WERI-Rb-1 (cell line): ENCODE data around the gene C1orf105.
A peak's percentile ranks its signal among the peaks of the same experiment; 100 is the strongest.
"Not testable (repeated sequence)": the region's sequence is repeated elsewhere in the genome, so short reads cannot be mapped to it uniquely, and the experiment has no call there.

Source experiments
- DNase-seq: peaks from one replicate; pipeline ENCODE4 v3.0.0-alpha.2; 2020
- H3K27ac ChIP-seq: fragments of 250-450 bp; sonication (Bioruptor Pico); 2 replicates; pipeline ENCODE4 v1.5.1; 2020; ENCODE audit warnings: mild to moderate bottlenecking, moderate library complexity
- H3K27me3 ChIP-seq: fragments of 250-450 bp; sonication (Bioruptor Pico); 2 replicates; pipeline ENCODE4 v1.5.1; 2021; ENCODE audit warnings: mild to moderate bottlenecking, low read depth, moderate library complexity; ENCODE audit not compliant: insufficient read depth, severe bottlenecking
- H3K36me3 ChIP-seq: fragments of 250-450 bp; sonication (Bioruptor Pico); 2 replicates; pipeline ENCODE4 v1.5.1; 2020; ENCODE audit warnings: mild to moderate bottlenecking, moderate library complexity
- H3K4me3 ChIP-seq: 2 replicates; pipeline ENCODE4 v1.5.1; 2011; ENCODE audit warnings: low read depth, mild to moderate bottlenecking, control low read depth, low read length
- H3K9me3 ChIP-seq: fragments of 250-450 bp; sonication (Bioruptor Pico); 2 replicates; pipeline ENCODE4 v1.5.1; 2021; ENCODE audit warnings: mild to moderate bottlenecking, moderate library complexity; ENCODE audit not compliant: severe bottlenecking
- TF ChIP-seq, protein P1 (sequence below): IDR thresholded peaks from 2 replicates; pipeline ENCODE4 v1.5.1; 2011; ENCODE audit warnings: low read depth, mild to moderate bottlenecking, control low read depth, inconsistent platforms, low read length

The C1orf105 gene

GRCh38 chr1:172430128-172430454, 9.6 kb downstream of the C1orf105 start:
- H3K4me3 ChIP-seq = no peak overlapping the region

GRCh38 chr1:172431204-172431603, 10.7 kb downstream of the C1orf105 start:
- no peak overlapping the region for H3K27ac ChIP-seq
- H3K4me3 ChIP-seq = no peak overlapping the region
- TF ChIP-seq, protein P1, sequence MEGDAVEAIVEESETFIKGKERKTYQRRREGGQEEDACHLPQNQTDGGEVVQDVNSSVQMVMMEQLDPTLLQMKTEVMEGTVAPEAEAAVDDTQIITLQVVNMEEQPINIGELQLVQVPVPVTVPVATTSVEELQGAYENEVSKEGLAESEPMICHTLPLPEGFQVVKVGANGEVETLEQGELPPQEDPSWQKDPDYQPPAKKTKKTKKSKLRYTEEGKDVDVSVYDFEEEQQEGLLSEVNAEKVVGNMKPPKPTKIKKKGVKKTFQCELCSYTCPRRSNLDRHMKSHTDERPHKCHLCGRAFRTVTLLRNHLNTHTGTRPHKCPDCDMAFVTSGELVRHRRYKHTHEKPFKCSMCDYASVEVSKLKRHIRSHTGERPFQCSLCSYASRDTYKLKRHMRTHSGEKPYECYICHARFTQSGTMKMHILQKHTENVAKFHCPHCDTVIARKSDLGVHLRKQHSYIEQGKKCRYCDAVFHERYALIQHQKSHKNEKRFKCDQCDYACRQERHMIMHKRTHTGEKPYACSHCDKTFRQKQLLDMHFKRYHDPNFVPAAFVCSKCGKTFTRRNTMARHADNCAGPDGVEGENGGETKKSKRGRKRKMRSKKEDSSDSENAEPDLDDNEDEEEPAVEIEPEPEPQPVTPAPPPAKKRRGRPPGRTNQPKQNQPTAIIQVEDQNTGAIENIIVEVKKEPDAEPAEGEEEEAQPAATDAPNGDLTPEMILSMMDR = no peak
- H3K27me3 ChIP-seq = peaks cover 4% of the 10 kb centered on the region
- no peak for DNase-seq
- H3K36me3 ChIP-seq = no peaks in the 10 kb centered on the region
- no peaks in the 10 kb centered on the region for H3K9me3 ChIP-seq

More at GRCh38 chr1:172430128-172430454, 9.6 kb downstream of the C1orf105 start:
- H3K9me3 ChIP-seq = no peaks in the 10 kb centered on the region
- peaks cover 4% of the 10 kb centered on the region for H3K27me3 ChIP-seq
- DNase-seq = no peak
- TF ChIP-seq, protein P1 = no peak
- no peak overlapping the region for H3K27ac ChIP-seq
- no peaks in the 10 kb centered on the region for H3K36me3 ChIP-seq

GRCh38 chr1:172431721-172432192, 11.3 kb downstream of the C1orf105 start:
- Histone ChIP-seq H3K9me3 (peaks cover 2% of the 10 kb centered on the region), H3K27me3 (peaks cover 4% of the 10 kb centered on the region), H3K4me3 (no peak overlapping the region), H3K36me3 (no peaks in the 10 kb centered on the region), H3K27ac (no peak overlapping the region)
- no peak for DNase-seq
- TF ChIP-seq, protein P1 = no peak

DNA sequence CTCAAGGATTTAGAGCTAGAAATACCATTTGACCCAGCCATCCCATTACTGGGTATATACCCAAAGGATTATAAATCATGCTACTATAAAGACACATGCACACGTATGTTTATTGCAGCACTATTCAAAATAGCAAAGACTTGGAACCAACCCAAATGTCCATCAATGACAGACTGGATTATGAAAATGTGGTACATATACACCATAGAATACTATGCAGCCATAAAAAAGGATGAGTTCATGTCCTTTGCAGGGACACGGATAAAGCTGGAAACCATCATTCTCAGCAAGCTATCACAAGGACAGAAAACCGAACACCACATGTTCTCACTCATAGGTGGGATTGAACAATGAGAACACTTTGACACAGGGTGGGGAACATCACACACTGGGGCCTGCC, 16.7 kb downstream of the C1orf105 start:
- not testable (repeated sequence) for H3K27me3 ChIP-seq, H3K4me3 ChIP-seq, H3K27ac ChIP-seq, DNase-seq, H3K9me3 ChIP-seq, H3K36me3 ChIP-seq

GRCh38 chr1:172442404-172442803, 21.9 kb downstream of the C1orf105 start:
- no peak for DNase-seq
- H3K27me3 ChIP-seq = peaks cover 10% of the 10 kb centered on the region
- H3K36me3 ChIP-seq = peaks cover 3% of the 10 kb centered on the region; the same call in 1 of the 2 replicates
- no peak overlapping the region for H3K27ac ChIP-seq
- TF ChIP-seq, protein P1 = no peak
- no peaks in the 10 kb centered on the region for H3K9me3 ChIP-seq
- H3K4me3 ChIP-seq = no peak overlapping the region

GRCh38 chr1:172442843-172443565, 22.5 kb downstream of the C1orf105 start:
- no peak for DNase-seq

More at GRCh38 chr1:172442843-172443565, 22.5 kb downstream of the C1orf105 start:
- H3K27me3 ChIP-seq = peaks cover 10% of the 10 kb centered on the region
- peak overlapping the region; percentile 99 for H3K4me3 ChIP-seq
- H3K27ac ChIP-seq = no peak overlapping the region
- H3K9me3 ChIP-seq = no peaks in the 10 kb centered on the region
- H3K36me3 ChIP-seq = peaks cover 3% of the 10 kb centered on the region; the same call in 1 of the 2 replicates
- TF ChIP-seq, protein P1 = no peak
